D721Med (cell line): ENCODE measurements around the gene ADAMTS3.

Source experiments
- DNase-seq: peaks from one replicate; pipeline ENCODE4 v3.0.0; 2011; ENCODE audit warnings: low spot score; ENCODE audit not compliant: insufficient read length
- FAIRE-seq: peaks from 2 replicates; lab custom pipeline; 2011; peaks lifted over from hg19 to GRCh38; lab: Jason Lieb, UNC
- CTCF ChIP-seq: IDR thresholded peaks from 2 replicates; pipeline ENCODE4 v1.5.1; 2012; ENCODE audit warnings: mild to moderate bottlenecking, control low read depth; ENCODE audit not compliant: insufficient read depth; ENCODE audit errors: missing control alignments

Gene ADAMTS3

GRCh38 chr4:72422416-72422815, 146.6 kb downstream of the ADAMTS3 start:
- TF ChIP-seq CTCF = no peak
- DNase-seq (no peak), FAIRE-seq (no peak)

GRCh38 chr4:72418458-72418857, 150.6 kb downstream of the ADAMTS3 start:
- TF ChIP-seq CTCF = no peak
- FAIRE-seq = no peak
- DNase-seq = no peak

GRCh38 chr4:72410158-72410557, 158.9 kb downstream of the ADAMTS3 start:
- FAIRE-seq (no peak), DNase-seq (no peak)
- TF ChIP-seq CTCF = no peak

GRCh38 chr4:72408568-72408967, 160.5 kb downstream of the ADAMTS3 start:
- TF ChIP-seq CTCF = no peak
- no peak for FAIRE-seq

GRCh38 chr4:72405417-72405816, 163.6 kb downstream of the ADAMTS3 start:
- DNase-seq = no peak
- TF ChIP-seq CTCF = no peak
- FAIRE-seq = no peak

More at GRCh38 chr4:72408568-72408967, 160.5 kb downstream of the ADAMTS3 start:
- DNase-seq = no peak

GRCh38 chr4:72397314-72397713, 171.7 kb downstream of the ADAMTS3 start:
- TF ChIP-seq CTCF = no peak
- no peak for DNase-seq
- FAIRE-seq = no peak

- no peak for FAIRE-seq
- no peak for TF ChIP-seq CTCF
- DNase-seq = no peak
Observed at GRCh38 chr4:72394012-72394663, 174.9 kb downstream of the ADAMTS3 start.
